Colon (tissue), 2 donors: ENCODE measurements around the gene ZNF354C.
"Not testable (repeated sequence)": the region's sequence is repeated elsewhere in the genome, so short reads cannot be mapped to it uniquely, and the experiment has no call there.

Experiments used
- FAIRE-seq: peaks from 2 replicates; lab custom pipeline; 2012; peaks lifted over from hg19 to GRCh38; lab: Jason Lieb, UNC
- donor health status: control.
- donor health status: control.

The ZNF354C gene

GRCh38 chr5:179060116-179061008, at the start of gene ZNF354C:
TSS of gene ZNF354C (plus strand) at chr5:179060373. CDS start at chr5:179062069, 1,696 bp downstream.
- FAIRE-seq = no peak

- no peak for FAIRE-seq
These were observed 36.5 kb upstream of the ZNF354C start, which contains the start of gene ZNF879 for GRCh38 chr5:179023528-179024189. TSS of gene ZNF879 (plus strand) at chr5:179023804. CDS start at chr5:179025005, 1,201 bp downstream.

- FAIRE-seq = no peak
These were observed 27.1 kb upstream of the ZNF354C start for GRCh38 chr5:179033004-179033580.

GRCh38 chr5:179044765-179045164, 15.4 kb upstream of the ZNF354C start:
- FAIRE-seq = no peak

- FAIRE-seq = no peak
These were observed 8.4 kb upstream of the ZNF354C start for GRCh38 chr5:179051784-179052183.

- no peak for FAIRE-seq
These were observed 6.0 kb upstream of the ZNF354C start for GRCh38 chr5:179054036-179054785.

- no peak for FAIRE-seq
These were observed 5.3 kb upstream of the ZNF354C start for GRCh38 chr5:179054876-179055275.

- FAIRE-seq = no peak
These were observed 4.7 kb upstream of the ZNF354C start for GRCh38 chr5:179055436-179055835.

- FAIRE-seq = no peak
These were observed 4.3 kb upstream of the ZNF354C start for GRCh38 chr5:179055841-179056240.

GRCh38 chr5:179061025-179061424, 852 bp downstream of the ZNF354C start:
- FAIRE-seq = no peak

GRCh38 chr5:179065703-179066102, 5.5 kb downstream of the ZNF354C start:
- no peak for FAIRE-seq

GRCh38 chr5:179079165-179079987, 19.2 kb downstream of the ZNF354C start:
- no peak for FAIRE-seq

GRCh38 chr5:179080724-179081123, 20.6 kb downstream of the ZNF354C start:
- FAIRE-seq = no peak

GRCh38 chr5:179089502-179089901, 29.3 kb downstream of the ZNF354C start:
- no peak for FAIRE-seq

- FAIRE-seq = not testable (repeated sequence)
These were observed 41.1 kb downstream of the ZNF354C start for GRCh38 chr5:179101282-179101681.

GRCh38 chr5:179110528-179110927, 50.4 kb downstream of the ZNF354C start:
- FAIRE-seq = no peak

- no peak for FAIRE-seq
These were observed 51.4 kb downstream of the ZNF354C start for GRCh38 chr5:179111267-179112207.

GRCh38 chr5:179112469-179113142, 52.4 kb downstream of the ZNF354C start:
- no peak for FAIRE-seq

- FAIRE-seq = no peak
These were observed 53.0 kb downstream of the ZNF354C start for GRCh38 chr5:179113143-179113530.
